ENCODE results near the gene NT5C2.

GRCh38 chr10:103168438-103168837, 24.6 kb downstream of the NT5C2 start:
- TF ChIP-seq POLR2A (IDR thresholded peaks at IDR 0.05; ENCODE audit: low read depth, low read length) (no peak), TAF1 (IDR thresholded peaks at IDR 0.05; ENCODE audit: low read depth, low read length) (no peak), POLR2AphosphoS5 (IDR thresholded peaks at IDR 0.05; ENCODE audit: low read depth, low read length) (no peak), SPI1 (IDR thresholded peaks at IDR 0.05; ENCODE audit: low read depth, low read length) (no peak), PAX5 (IDR thresholded peaks at IDR 0.05; ENCODE audit: insufficient read depth, low read length, severe bottlenecking) (no peak), POU2F2 (IDR thresholded peaks at IDR 0.05; ENCODE audit: low read depth, low read length) (no peak)
